GM23248 (cell line): ENCODE measurements around the gene PPP1R26. TPM values are rescaled to one million over a fixed set of nuclear protein-coding genes. Genes with fewer than 3 reads are reported as not detected.

Source experiments
- DNase-seq: peaks from one replicate; pipeline ENCODE4 v3.0.0-alpha.2; 2015
- H2AFZ ChIP-seq: fragments of 200-600 bp; sonication (generic); 2 replicates; pipeline ENCODE4 v1.6.1; 2016; ENCODE audit warnings: antibody characterized with exemption
- H3F3A ChIP-seq: fragments of 200-600 bp; sonication (generic); 2 replicates; pipeline ENCODE4 v1.6.1; 2016; ENCODE audit warnings: mild to moderate bottlenecking, antibody characterized with exemption, mixed run types; ENCODE audit not compliant: insufficient read depth
- H3K27ac ChIP-seq: fragments of 200-600 bp; sonication (generic); 2 replicates; pipeline ENCODE4 v1.5.1; 2016; ENCODE audit warnings: mild to moderate bottlenecking
- H3K27me3 ChIP-seq: fragments of 200-600 bp; sonication (generic); replicated peaks from 2 replicates; pipeline ENCODE4 v1.6.1; 2016; ENCODE audit warnings: mild to moderate bottlenecking; ENCODE audit not compliant: insufficient read depth
- H3K36me3 ChIP-seq: fragments of 200-600 bp; sonication (generic); 2 replicates; pipeline ENCODE4 v1.6.1; 2016; ENCODE audit warnings: low read depth, mild to moderate bottlenecking
- H3K4me1 ChIP-seq: fragments of 200-600 bp; sonication (generic); 2 replicates; pipeline ENCODE4 v1.6.1; 2016; ENCODE audit warnings: mild to moderate bottlenecking; ENCODE audit not compliant: insufficient read depth
- H3K4me2 ChIP-seq: fragments of 200-600 bp; sonication (generic); one replicate; pipeline ENCODE4 v1.6.1; 2016; ENCODE audit warnings: mild to moderate bottlenecking; ENCODE audit not compliant: unreplicated experiment
- H3K4me3 ChIP-seq: fragments of 200-600 bp; sonication (generic); 2 replicates; pipeline ENCODE4 v1.5.1; 2016; ENCODE audit warnings: mild to moderate bottlenecking
- H3K79me2 ChIP-seq: fragments of 200-600 bp; sonication (generic); 2 replicates; pipeline ENCODE4 v1.6.1; 2016; ENCODE audit warnings: mild to moderate bottlenecking; ENCODE audit not compliant: insufficient read depth
- H3K9ac ChIP-seq: fragments of 200-600 bp; sonication (generic); 2 replicates; pipeline ENCODE4 v1.6.1; 2016; ENCODE audit warnings: mild to moderate bottlenecking
- H3K9me2 ChIP-seq: fragments of 200-600 bp; sonication (generic); 2 replicates; pipeline ENCODE4 v1.6.1; 2016; ENCODE audit warnings: mixed run types, mild to moderate bottlenecking, moderate library complexity; ENCODE audit not compliant: insufficient read depth
- H3K9me3 ChIP-seq: fragments of 200-600 bp; sonication (generic); one replicate; pipeline ENCODE4 v1.6.1; 2017; ENCODE audit warnings: low read depth
- H4K20me1 ChIP-seq: fragments of 200-600 bp; sonication (generic); 2 replicates; pipeline ENCODE4 v1.6.0; 2016; ENCODE audit not compliant: insufficient read depth
- EZH2 ChIP-seq: fragments of 200-600 bp; sonication (generic); IDR thresholded peaks from 2 replicates; pipeline ENCODE4 v1.6.1; 2018; ENCODE audit warnings: antibody characterized with exemption, mild to moderate bottlenecking; ENCODE audit not compliant: insufficient read depth, poor library complexity, severe bottlenecking
- EZH2phosphoT487 ChIP-seq: fragments of 200-600 bp; sonication (generic); IDR thresholded peaks from 2 replicates; pipeline ENCODE4 v1.6.1; 2018; ENCODE audit warnings: antibody characterized with exemption, moderate library complexity, mild to moderate bottlenecking, low read depth; ENCODE audit not compliant: insufficient read depth
- WGBS, 2 experiments: methylation state at CpG; one replicate each; pipeline ENCODE4 v1.1.6; 2015 to 2017; ENCODE audit warnings: low lambda C conversion rate in 2 of 2, low coverage in 1 of 2; ENCODE audit errors: missing lambda C conversion rate in 2 of 2; 5-methylcytosine and 5-hydroxymethylcytosine counted together
- in situ Hi-C: fragments of 300-500 bp; cut with MboI; formaldehyde crosslinking; loops from 2 replicates; pipeline ENCODE4 v1.15.0; 2020
- polyA plus RNA-seq: library from polyadenylated mRNA; unstranded; fragments of >200 nt; fragmentation: Nextera tagmentation; extraction: Ambion mirVana; gene quantifications from 2 replicates; pipeline ENCODE4 v1.2.1, GENCODE V29; 2016
- total RNA-seq: library from RNA; depleted of rRNA; stranded (reverse); fragments of >200 nt; shearing (Covaris generic); gene quantifications from 2 replicates; pipeline ENCODE4 v1.2.3, GENCODE V29; 2014

The PPP1R26 gene
- total and polyA plus RNA-seq, 2 experiments from 2014 or later = 2.2 to 13.4 TPM

GRCh38 chr9:135500071-135500524 lies 20.5 kb downstream of the PPP1R26 start:
- Histone ChIP-seq H3K4me1 (peaks cover 4% of the 10 kb centered on the region; the same call in 1 of the 2 replicates), H3K9ac (peak overlapping the region; percentile 91), H3K36me3 (no peaks in the 10 kb centered on the region), H3K4me3 (peak overlapping the region; percentile 96), H3K9me2 (no peaks in the 10 kb centered on the region), H3K9me3 (no peaks in the 10 kb centered on the region), H3F3A (no peaks in the 10 kb centered on the region), H3K27me3 (no peaks in the 10 kb centered on the region), H2AFZ (peak overlapping the region; percentile 96), H4K20me1 (no peaks in the 10 kb centered on the region), H3K79me2 (peaks cover 16% of the 10 kb centered on the region), H3K4me2 (peak overlapping the region; percentile 92), H3K27ac (peak overlapping the region; percentile 6; the same call in 1 of the 2 replicates)
- in situ Hi-C loops = no loop called here
- DNase-seq = peak; percentile 68
- 1 to 2% methylated on average over 28 of the region's 29 CpGs for WGBS, 2 experiments
- TF ChIP-seq EZH2 (no peak), EZH2phosphoT487 (no peak)

- Histone ChIP-seq H3K9me2 (no peaks in the 10 kb centered on the region), H3K4me1 (peaks cover 4% of the 10 kb centered on the region; the same call in 1 of the 2 replicates), H3K27ac (peak within 1 kb of the TSS; percentile 27), H3K36me3 (no peaks in the 10 kb centered on the region), H3K9me3 (no peaks in the 10 kb centered on the region), H3K79me2 (peaks cover 16% of the 10 kb centered on the region), H3K9ac (peak within 1 kb of the TSS; percentile 91), H3K4me3 (peak within 1 kb of the TSS; percentile 96), H4K20me1 (no peaks in the 10 kb centered on the region), H2AFZ (peak within 1 kb of the TSS; percentile 96), H3F3A (no peaks in the 10 kb centered on the region), H3K27me3 (no peaks in the 10 kb centered on the region), H3K4me2 (peak within 1 kb of the TSS; percentile 92)
- TF ChIP-seq EZH2 (no peak), EZH2phosphoT487 (no peak)
- in situ Hi-C loops = no loop called here
- 1 to 2% methylated on average over 41 to 44 of the region's 92 CpGs for WGBS, 2 experiments
- peak; percentile 94 for DNase-seq
These were observed 21.1 kb downstream of the PPP1R26 start, which contains the start of gene MRPS2 for GRCh38 chr9:135500525-135501260. Gene MRPS2 (plus strand): TSS chr9:135500682. CDS start chr9:135500711, 29 bp downstream.

GRCh38 chr9:135501261-135502167 lies 21.9 kb downstream of the PPP1R26 start:
- Histone ChIP-seq H4K20me1 (no peaks in the 10 kb centered on the region), H3K36me3 (no peaks in the 10 kb centered on the region), H3K9me2 (no peaks in the 10 kb centered on the region), H3K4me3 (peak overlapping the region; percentile 96), H3K9ac (peak overlapping the region; percentile 91), H2AFZ (peak overlapping the region; percentile 96), H3K27ac (no peak overlapping the region), H3K4me1 (peaks cover 4% of the 10 kb centered on the region; the same call in 1 of the 2 replicates), H3K79me2 (peaks cover 16% of the 10 kb centered on the region), H3K9me3 (no peaks in the 10 kb centered on the region), H3F3A (no peaks in the 10 kb centered on the region), H3K27me3 (no peaks in the 10 kb centered on the region), H3K4me2 (peak overlapping the region; percentile 92)
- 30 to 36% methylated on average over 34 to 36 of the region's 38 CpGs for WGBS, 2 experiments
- peak; percentile 86 for DNase-seq
- in situ Hi-C loops = no loop called here
- TF ChIP-seq EZH2 = no peak
- TF ChIP-seq EZH2phosphoT487 = no peak

- Histone ChIP-seq H3K27me3 (no peaks in the 10 kb centered on the region), H3F3A (no peaks in the 10 kb centered on the region), H3K36me3 (no peaks in the 10 kb centered on the region), H3K27ac (no peak overlapping the region), H4K20me1 (no peaks in the 10 kb centered on the region), H3K9me2 (no peaks in the 10 kb centered on the region), H3K9ac (peak overlapping the region; percentile 91; the same call in 1 of the 2 replicates), H3K4me3 (peak overlapping the region; percentile 96), H3K9me3 (no peaks in the 10 kb centered on the region), H3K79me2 (peaks cover 16% of the 10 kb centered on the region), H3K4me1 (peaks cover 4% of the 10 kb centered on the region; the same call in 1 of the 2 replicates), H2AFZ (no peak overlapping the region), H3K4me2 (peak overlapping the region; percentile 92)
- no peak for TF ChIP-seq EZH2phosphoT487
- TF ChIP-seq EZH2 = no peak
- no peak for DNase-seq
- WGBS, 2 experiments = 84 to 86% methylated on average over 11 to 15 of the region's 15 CpGs
- in situ Hi-C loops = no loop called here
These were observed 22.7 kb downstream of the PPP1R26 start for GRCh38 chr9:135502168-135502872.
